PC-3 (cell line): ENCODE results near the gene ARHGEF28. TPM values are rescaled to one million over a fixed set of nuclear protein-coding genes. Genes with fewer than 3 reads are reported as not detected.
A peak's percentile ranks its signal among the peaks of the same experiment; 100 is the strongest.

ENCODE experiments used
- ATAC-seq: fragments of 200-7000 bp; cut with Tn5 transposase; 2 replicates; pipeline ENCODE4 v1.9.1; 2020; ENCODE audit warnings: mild to moderate bottlenecking, moderate library complexity
- BruUV-seq: library from RNA; stranded (reverse); fragments of 400-500 nt; replicated peaks from 2 replicates; lab custom pipeline; 2021; lab: Mats Ljungman, UMichigan
- CTCF ChIA-PET: fragments of 300-600 bp; sonication (Branson Sonifier 250); formaldehyde crosslinking; loops from one replicate; lab custom pipeline; 2022; ENCODE audit warnings: antibody characterized with exemption; lab: Charles Lee
- POLR2A ChIA-PET: fragments of 300-600 bp; sonication (Branson Sonifier 250); formaldehyde crosslinking; loops from one replicate; lab custom pipeline; 2022; ENCODE audit warnings: antibody characterized with exemption; ENCODE audit not compliant: unreplicated experiment; lab: Charles Lee
- DNase-seq: peaks from one replicate; pipeline ENCODE4 v3.0.0-alpha.2; 2015
- H2AFZ ChIP-seq: fragments of 300-600 bp; sonication (generic); 2 replicates; pipeline ENCODE4 v1.6.0; 2016; ENCODE audit warnings: antibody characterized with exemption, low read length
- H3F3A ChIP-seq: fragments of 300-600 bp; sonication (generic); one replicate; pipeline ENCODE4 v1.6.0; 2017; ENCODE audit warnings: antibody characterized with exemption, low read length, control low read depth, mild to moderate bottlenecking; ENCODE audit not compliant: unreplicated experiment
- H3K27ac ChIP-seq: fragments of 300-600 bp; sonication (generic); 2 replicates; pipeline ENCODE4 v1.5.1; 2016; ENCODE audit warnings: mild to moderate bottlenecking, low read length
- H3K27me3 ChIP-seq: fragments of 300-600 bp; sonication (generic); 2 replicates; pipeline ENCODE4 v1.6.1; 2016; ENCODE audit warnings: low read length, mixed read lengths
- H3K36me3 ChIP-seq: fragments of 300-600 bp; sonication (generic); 2 replicates; pipeline ENCODE4 v1.6.1; 2016; ENCODE audit warnings: low read depth, mixed run types, low read length, mixed read lengths
- H3K4me1 ChIP-seq: fragments of 300-600 bp; sonication (generic); 2 replicates; pipeline ENCODE4 v1.5.1; 2016; ENCODE audit warnings: low read length; ENCODE audit not compliant: insufficient read depth
- H3K4me2 ChIP-seq: fragments of 300-600 bp; sonication (generic); 2 replicates; pipeline ENCODE4 v1.6.0; 2016; ENCODE audit warnings: low read length
- H3K4me3 ChIP-seq: fragments of 300-600 bp; sonication (generic); 2 replicates; pipeline ENCODE4 v1.5.1; 2016; ENCODE audit warnings: mild to moderate bottlenecking, low read length, mixed read lengths
- H3K79me2 ChIP-seq: fragments of 300-600 bp; sonication (generic); 2 replicates; pipeline ENCODE4 v1.6.1; 2017; ENCODE audit warnings: low read length, mixed read lengths
- H3K9ac ChIP-seq: fragments of 300-600 bp; sonication (generic); 2 replicates; pipeline ENCODE4 v1.6.0; 2016; ENCODE audit warnings: mild to moderate bottlenecking, low read length
- H3K9me2 ChIP-seq: fragments of 300-600 bp; sonication (generic); replicated peaks from 2 replicates; pipeline ENCODE4 v1.6.1; 2016; ENCODE audit warnings: mixed run types, low read length, mixed read lengths
- H3K9me3 ChIP-seq: fragments of 300-600 bp; sonication (generic); 2 replicates; pipeline ENCODE4 v1.6.1; 2016; ENCODE audit warnings: low read length, mixed read lengths
- H4K20me1 ChIP-seq: fragments of 300-600 bp; sonication (generic); 2 replicates; pipeline ENCODE4 v1.6.1; 2016; ENCODE audit warnings: low read length, mixed read lengths
- EZH2 ChIP-seq: fragments of 300-600 bp; sonication (generic); IDR thresholded peaks from one replicate; pipeline ENCODE4 v1.6.1; 2017; ENCODE audit warnings: antibody characterized with exemption, mild to moderate bottlenecking, low read length; ENCODE audit not compliant: unreplicated experiment
- EZH2phosphoT487 ChIP-seq: fragments of 300-600 bp; sonication (generic); IDR thresholded peaks from 2 replicates; pipeline ENCODE4 v1.6.1; 2018; ENCODE audit warnings: mild to moderate bottlenecking, antibody characterized with exemption, low read length, borderline replicate concordance
- intact Hi-C: fragments of 100-400 bp; cut with micrococcal nuclease; formaldehyde crosslinking; loops from 2 replicates; pipeline ENCODE4 v1.9.0; 2023
- total RNA-seq: library from RNA; depleted of rRNA; stranded (reverse); fragments of >200 nt; gene quantifications from 2 replicates; pipeline ENCODE4 v1.2.3, GENCODE V29; 2014
- TF ChIP-seq, protein P1 (sequence below): fragments of 300-600 bp; sonication (generic); conservative IDR thresholded peaks from 2 replicates; pipeline ENCODE4 v1.5.1; 2017; ENCODE audit warnings: antibody characterized with exemption, low read depth, mild to moderate bottlenecking, low read length

The ARHGEF28 gene
- total RNA-seq, 1 experiment from 2014 or later, result 24.2 TPM

- Histone ChIP-seq H3K4me2 (no peak overlapping the region), H4K20me1 (no peaks in the 10 kb centered on the region), H3K9me2 (no peaks in the 10 kb centered on the region), H3K4me3 (no peak overlapping the region), H3K9me3 (no peaks in the 10 kb centered on the region), H3K9ac (no peak overlapping the region), H2AFZ (no peak overlapping the region), H3K27ac (peak overlapping the region; percentile 61; the same call in 1 of the 2 replicates), H3K36me3 (no peaks in the 10 kb centered on the region), H3K27me3 (no peaks in the 10 kb centered on the region), H3K79me2 (no peaks in the 10 kb centered on the region), H3K4me1 (peaks cover 51% of the 10 kb centered on the region), H3F3A (no peaks in the 10 kb centered on the region)
- ChIA-PET POLR2A (no interaction called here), CTCF (no interaction called here)
- ATAC-seq, result no peak
- TF ChIP-seq, protein P1, sequence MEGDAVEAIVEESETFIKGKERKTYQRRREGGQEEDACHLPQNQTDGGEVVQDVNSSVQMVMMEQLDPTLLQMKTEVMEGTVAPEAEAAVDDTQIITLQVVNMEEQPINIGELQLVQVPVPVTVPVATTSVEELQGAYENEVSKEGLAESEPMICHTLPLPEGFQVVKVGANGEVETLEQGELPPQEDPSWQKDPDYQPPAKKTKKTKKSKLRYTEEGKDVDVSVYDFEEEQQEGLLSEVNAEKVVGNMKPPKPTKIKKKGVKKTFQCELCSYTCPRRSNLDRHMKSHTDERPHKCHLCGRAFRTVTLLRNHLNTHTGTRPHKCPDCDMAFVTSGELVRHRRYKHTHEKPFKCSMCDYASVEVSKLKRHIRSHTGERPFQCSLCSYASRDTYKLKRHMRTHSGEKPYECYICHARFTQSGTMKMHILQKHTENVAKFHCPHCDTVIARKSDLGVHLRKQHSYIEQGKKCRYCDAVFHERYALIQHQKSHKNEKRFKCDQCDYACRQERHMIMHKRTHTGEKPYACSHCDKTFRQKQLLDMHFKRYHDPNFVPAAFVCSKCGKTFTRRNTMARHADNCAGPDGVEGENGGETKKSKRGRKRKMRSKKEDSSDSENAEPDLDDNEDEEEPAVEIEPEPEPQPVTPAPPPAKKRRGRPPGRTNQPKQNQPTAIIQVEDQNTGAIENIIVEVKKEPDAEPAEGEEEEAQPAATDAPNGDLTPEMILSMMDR, result no peak
- no peak for TF ChIP-seq EZH2
- TF ChIP-seq EZH2phosphoT487, result no peak
- no TSS peak for BruUV-seq
- intact Hi-C loops, result no loop called here
- no peak for DNase-seq
These were observed 10.0 kb upstream of the ARHGEF28 start for GRCh38 chr5:73615947-73616346.

GRCh38 chr5:73617510-73618279, 8.3 kb upstream of the ARHGEF28 start:
- H3K4me3 ChIP-seq, result peak overlapping the region; percentile 46; the same call in 1 of the 2 replicates
- TF ChIP-seq, protein P1, result no peak
- TF ChIP-seq EZH2, result no peak
- TF ChIP-seq EZH2phosphoT487, result no peak
- H2AFZ ChIP-seq, result peak overlapping the region; percentile 87
- ChIA-PET POLR2A (no interaction called here), CTCF (interaction anchor here (0.6 kb wide), 1 partner anchor 170 kb away, joined by 4 read pairs; no protein-coding TSS in a partner anchor)
- H3K9ac ChIP-seq, result no peak overlapping the region
- H3K27me3 ChIP-seq, result no peaks in the 10 kb centered on the region
- BruUV-seq, result TSS peak; percentile 69
- H3K36me3 ChIP-seq, result no peaks in the 10 kb centered on the region
- H3K9me3 ChIP-seq, result no peaks in the 10 kb centered on the region
- H3K27ac ChIP-seq, result 0 out of 2 replicates have a peak overlapping the region, but pooled peaks have one; percentile 7
- intact Hi-C loops, result no loop called here
- DNase-seq (peak; percentile 41), ATAC-seq (peak; percentile 55)
- peak overlapping the region; percentile 80 for H3K4me2 ChIP-seq
- no peaks in the 10 kb centered on the region for H3K79me2 ChIP-seq
- H3K9me2 ChIP-seq, result no peaks in the 10 kb centered on the region
- no peaks in the 10 kb centered on the region for H4K20me1 ChIP-seq
- H3K4me1 ChIP-seq, result peaks cover 46% of the 10 kb centered on the region
- H3F3A ChIP-seq, result no peaks in the 10 kb centered on the region
